Osteocyte (in vitro differentiated cells): ENCODE measurements around the gene GSDMA. TPM values are rescaled to one million over a fixed set of nuclear protein-coding genes. Genes with fewer than 3 reads are reported as not detected.
"Not testable (repeated sequence)": the region's sequence is repeated elsewhere in the genome, so short reads cannot be mapped to it uniquely, and the experiment has no call there.

Experiments
- DNase-seq: peaks from one replicate; pipeline ENCODE4 v3.0.0; 2021; ENCODE audit warnings: mixed read lengths; ENCODE audit not compliant: unreplicated experiment; ENCODE audit errors: extremely low spot score
- H3K27ac Mint-ChIP-seq: one replicate; pipeline ENCODE4 v1.8.0; 2021; ENCODE audit warnings: mild to moderate bottlenecking, mixed read lengths; ENCODE audit not compliant: unreplicated experiment
- H3K27me3 Mint-ChIP-seq: one replicate; pipeline ENCODE4 v1.8.0; 2021; ENCODE audit warnings: mixed read lengths; ENCODE audit not compliant: unreplicated experiment
- H3K36me3 Mint-ChIP-seq: one replicate; pipeline ENCODE4 v1.8.0; 2021; ENCODE audit warnings: mixed read lengths; ENCODE audit not compliant: unreplicated experiment
- H3K4me1 Mint-ChIP-seq: one replicate; pipeline ENCODE4 v1.8.0; 2021; ENCODE audit warnings: mixed read lengths; ENCODE audit not compliant: unreplicated experiment
- H3K4me3 Mint-ChIP-seq: one replicate; pipeline ENCODE4 v1.8.0; 2021; ENCODE audit warnings: mild to moderate bottlenecking, moderate library complexity, mixed read lengths; ENCODE audit not compliant: unreplicated experiment
- H3K9me3 Mint-ChIP-seq: one replicate; pipeline ENCODE4 v1.8.0; 2021; ENCODE audit warnings: mixed read lengths; ENCODE audit not compliant: unreplicated experiment
- CTCF ChIP-seq: fragments of 200-600 bp; sonication (generic); IDR thresholded peaks from 2 replicates; pipeline ENCODE4 v1.5.0; 2021; ENCODE audit warnings: antibody characterized with exemption, mild to moderate bottlenecking, moderate library complexity
- total RNA-seq: library from RNA; stranded (reverse); gene quantifications from 2 replicates; pipeline ENCODE4 v1.2.1, GENCODE V29; 2021

The GSDMA gene
- total RNA-seq, 1 donor from 2014 or later: not detected

- no peak for TF ChIP-seq CTCF
- H3K36me3 Mint-ChIP-seq: peaks cover 44% of the 10 kb centered on the region
- no peaks in the 10 kb centered on the region for H3K9me3 Mint-ChIP-seq
- H3K27me3 Mint-ChIP-seq: no peaks in the 10 kb centered on the region
- H3K4me1 Mint-ChIP-seq: no peaks in the 10 kb centered on the region
- DNase-seq: no peak
- H3K4me3 Mint-ChIP-seq: no peak overlapping the region
- no peak overlapping the region for H3K27ac Mint-ChIP-seq
Measured at GRCh38 chr17:39997543-39997942, 34.7 kb downstream of the GSDMA start.

GRCh38 chr17:39999067-39999466, 36.3 kb downstream of the GSDMA start:
- H3K27me3 Mint-ChIP-seq: no peaks in the 10 kb centered on the region
- H3K27ac Mint-ChIP-seq: no peak overlapping the region
- no peak for DNase-seq
- no peaks in the 10 kb centered on the region for H3K9me3 Mint-ChIP-seq
- peaks cover 29% of the 10 kb centered on the region for H3K36me3 Mint-ChIP-seq
- H3K4me1 Mint-ChIP-seq: no peaks in the 10 kb centered on the region
- no peak overlapping the region for H3K4me3 Mint-ChIP-seq
- TF ChIP-seq CTCF: no peak

- H3K4me3 Mint-ChIP-seq: no peak overlapping the region
- DNase-seq: no peak
- H3K9me3 Mint-ChIP-seq: no peaks in the 10 kb centered on the region
- peaks cover 19% of the 10 kb centered on the region for H3K36me3 Mint-ChIP-seq
- no peak for TF ChIP-seq CTCF
- peaks cover 1% of the 10 kb centered on the region for H3K27me3 Mint-ChIP-seq
- no peaks in the 10 kb centered on the region for H3K4me1 Mint-ChIP-seq
- H3K27ac Mint-ChIP-seq: no peak overlapping the region
Measured at GRCh38 chr17:40000161-40000560, 37.4 kb downstream of the GSDMA start.

- not testable (repeated sequence) for DNase-seq
Measured at GRCh38 chr17:40001335-40001734, 38.5 kb downstream of the GSDMA start.

GRCh38 chr17:40004072-40004471, 41.3 kb downstream of the GSDMA start:
- no peak for TF ChIP-seq CTCF
- no peak for DNase-seq
- Mint-ChIP-seq H3K27me3 (peaks cover 3% of the 10 kb centered on the region), H3K27ac (no peak overlapping the region), H3K36me3 (no peaks in the 10 kb centered on the region), H3K4me1 (no peaks in the 10 kb centered on the region), H3K4me3 (no peak overlapping the region), H3K9me3 (no peaks in the 10 kb centered on the region)

More at GRCh38 chr17:40001335-40001734, 38.5 kb downstream of the GSDMA start:
- not testable (repeated sequence) for H3K27me3 Mint-ChIP-seq, H3K27ac Mint-ChIP-seq, H3K4me1 Mint-ChIP-seq, H3K9me3 Mint-ChIP-seq, H3K4me3 Mint-ChIP-seq
- peaks cover 12% of the 10 kb centered on the region for H3K36me3 Mint-ChIP-seq

- no peak overlapping the region for H3K4me3 Mint-ChIP-seq
- H3K9me3 Mint-ChIP-seq: no peaks in the 10 kb centered on the region
- H3K27me3 Mint-ChIP-seq: peaks cover 3% of the 10 kb centered on the region
- TF ChIP-seq CTCF: no peak
- no peaks in the 10 kb centered on the region for H3K36me3 Mint-ChIP-seq
- no peak overlapping the region for H3K27ac Mint-ChIP-seq
- no peaks in the 10 kb centered on the region for H3K4me1 Mint-ChIP-seq
- no peak for DNase-seq
Measured at GRCh38 chr17:40004712-40005111, 41.9 kb downstream of the GSDMA start.
